Osteoblast (primary cell): Measurements from ENCODE around the gene SLC24A3. TPM values are rescaled to one million over a fixed set of nuclear protein-coding genes. Genes with fewer than 3 reads are reported as not detected.

Experiments
- DNase-seq: peaks from one replicate; pipeline ENCODE4 v3.0.0; 2011; ENCODE audit warnings: low spot score, mixed read lengths; ENCODE audit not compliant: insufficient read length; ENCODE audit errors: missing footprints
- H2AFZ ChIP-seq: 2 replicates; pipeline ENCODE4 v1.6.0; 2011; ENCODE audit warnings: mild to moderate bottlenecking, low read length
- H3K27ac ChIP-seq: 2 replicates; pipeline ENCODE4 v1.5.1; 2011; ENCODE audit warnings: mild to moderate bottlenecking, low read depth, low read length, moderate library complexity
- H3K27me3 ChIP-seq: 2 replicates; pipeline ENCODE4 v1.6.0; 2012; ENCODE audit warnings: mild to moderate bottlenecking, control low read depth, inconsistent platforms, low read length, moderate library complexity; ENCODE audit not compliant: insufficient read depth
- H3K36me3 ChIP-seq: 2 replicates; pipeline ENCODE4 v1.5.1; 2011; ENCODE audit warnings: mild to moderate bottlenecking, low read length, control low read depth, moderate library complexity; ENCODE audit not compliant: insufficient read depth
- H3K4me1 ChIP-seq: 2 replicates; pipeline ENCODE4 v1.5.1; 2011; ENCODE audit warnings: mild to moderate bottlenecking, low read length, control low read depth, moderate library complexity; ENCODE audit not compliant: insufficient read depth
- H3K4me2 ChIP-seq: 2 replicates; pipeline ENCODE4 v1.6.0; 2011; ENCODE audit warnings: mild to moderate bottlenecking, low read length; ENCODE audit not compliant: insufficient read depth
- H3K4me3 ChIP-seq: fragments of 200-600 bp; sonication (generic); 3 replicates; pipeline ENCODE4 v1.5.1; 2012; ENCODE audit warnings: mild to moderate bottlenecking, low read length, inconsistent platforms; ENCODE audit not compliant: insufficient read depth
- H3K79me2 ChIP-seq: 2 replicates; pipeline ENCODE4 v1.6.0; 2012; ENCODE audit warnings: mild to moderate bottlenecking, low read length, control low read depth, inconsistent platforms; ENCODE audit not compliant: insufficient read depth
- H3K9me3 ChIP-seq: 2 replicates; pipeline ENCODE4 v1.5.1; 2011; ENCODE audit warnings: low read depth, low read length, control low read depth
- H4K20me1 ChIP-seq: 2 replicates; pipeline ENCODE4 v1.6.0; 2012; ENCODE audit warnings: mild to moderate bottlenecking, low read length, control low read depth; ENCODE audit not compliant: insufficient read depth
- total RNA-seq: library from RNA; depleted of rRNA; stranded (reverse); fragments of >200 nt; gene quantifications from 2 replicates; pipeline ENCODE4 v1.2.3, GENCODE V29; 2012
- TF ChIP-seq, protein P1 (sequence below): IDR thresholded peaks from 2 replicates; pipeline ENCODE4 v1.5.1; 2011; ENCODE audit warnings: mild to moderate bottlenecking, low read depth, low read length, moderate library complexity; ENCODE audit errors: extremely low read depth

The SLC24A3 gene
- total RNA-seq, 1 donor, result 1.1 TPM

- Histone ChIP-seq H3K4me1 (peaks cover 9% of the 10 kb centered on the region), H3K79me2 (no peaks in the 10 kb centered on the region), H3K27me3 (peaks cover 11% of the 10 kb centered on the region), H3K27ac (no peak overlapping the region), H4K20me1 (no peaks in the 10 kb centered on the region), H3K9me3 (no peaks in the 10 kb centered on the region), H3K4me2 (no peak overlapping the region), H3K4me3 (no peak overlapping the region), H3K36me3 (no peaks in the 10 kb centered on the region), H2AFZ (no peak overlapping the region)
- no peak for DNase-seq
- TF ChIP-seq, protein P1, sequence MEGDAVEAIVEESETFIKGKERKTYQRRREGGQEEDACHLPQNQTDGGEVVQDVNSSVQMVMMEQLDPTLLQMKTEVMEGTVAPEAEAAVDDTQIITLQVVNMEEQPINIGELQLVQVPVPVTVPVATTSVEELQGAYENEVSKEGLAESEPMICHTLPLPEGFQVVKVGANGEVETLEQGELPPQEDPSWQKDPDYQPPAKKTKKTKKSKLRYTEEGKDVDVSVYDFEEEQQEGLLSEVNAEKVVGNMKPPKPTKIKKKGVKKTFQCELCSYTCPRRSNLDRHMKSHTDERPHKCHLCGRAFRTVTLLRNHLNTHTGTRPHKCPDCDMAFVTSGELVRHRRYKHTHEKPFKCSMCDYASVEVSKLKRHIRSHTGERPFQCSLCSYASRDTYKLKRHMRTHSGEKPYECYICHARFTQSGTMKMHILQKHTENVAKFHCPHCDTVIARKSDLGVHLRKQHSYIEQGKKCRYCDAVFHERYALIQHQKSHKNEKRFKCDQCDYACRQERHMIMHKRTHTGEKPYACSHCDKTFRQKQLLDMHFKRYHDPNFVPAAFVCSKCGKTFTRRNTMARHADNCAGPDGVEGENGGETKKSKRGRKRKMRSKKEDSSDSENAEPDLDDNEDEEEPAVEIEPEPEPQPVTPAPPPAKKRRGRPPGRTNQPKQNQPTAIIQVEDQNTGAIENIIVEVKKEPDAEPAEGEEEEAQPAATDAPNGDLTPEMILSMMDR, result no peak
These were observed 500.3 kb downstream of the SLC24A3 start for GRCh38 chr20:19712721-19713260.

DNA sequence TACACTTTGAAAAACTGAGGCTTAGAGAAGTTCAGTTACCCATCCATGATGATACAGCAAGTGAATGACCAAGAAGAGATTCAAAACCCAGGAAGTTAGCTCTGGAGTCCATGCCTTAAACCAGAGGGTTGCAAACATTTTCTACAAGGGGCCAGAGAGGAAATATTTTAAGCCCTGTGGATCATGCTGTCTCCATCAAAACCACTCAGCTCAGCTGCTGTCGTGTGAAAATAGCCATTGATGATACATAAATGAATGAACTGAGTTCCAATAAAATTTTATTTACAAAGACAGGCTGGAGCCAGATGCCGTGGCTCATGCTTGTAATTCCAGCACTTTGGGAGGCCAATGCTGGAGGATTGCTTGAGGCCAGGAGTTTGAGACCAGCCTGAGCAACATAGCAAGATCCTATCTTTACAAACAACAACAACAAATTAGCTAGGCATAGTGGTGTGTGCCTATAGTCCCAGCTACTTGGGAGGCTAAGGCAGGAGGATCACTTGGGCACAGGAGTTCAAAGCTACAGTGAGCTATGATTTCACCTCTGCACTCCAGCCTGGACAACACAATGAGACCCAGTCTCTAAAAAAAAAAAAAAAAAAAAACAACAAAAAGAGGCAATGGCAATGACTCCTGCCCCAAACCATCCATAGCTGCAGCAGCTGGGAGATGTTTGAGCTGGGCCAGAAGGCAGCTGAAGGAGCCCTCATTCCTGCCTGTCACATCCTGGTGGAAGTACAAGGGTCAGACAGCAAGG, 501.6 kb downstream of the SLC24A3 start:
- H2AFZ ChIP-seq, result no peak overlapping the region
- H3K36me3 ChIP-seq, result no peaks in the 10 kb centered on the region
- no peak overlapping the region for H3K4me3 ChIP-seq
- DNase-seq, result no peak
- no peaks in the 10 kb centered on the region for H4K20me1 ChIP-seq
- no peak overlapping the region for H3K27ac ChIP-seq
- H3K4me2 ChIP-seq, result no peak overlapping the region
- TF ChIP-seq, protein P1, result no peak
- H3K79me2 ChIP-seq, result no peaks in the 10 kb centered on the region
- peaks cover 2% of the 10 kb centered on the region for H3K27me3 ChIP-seq
- H3K4me1 ChIP-seq, result peaks cover 9% of the 10 kb centered on the region
- H3K9me3 ChIP-seq, result no peaks in the 10 kb centered on the region

DNA sequence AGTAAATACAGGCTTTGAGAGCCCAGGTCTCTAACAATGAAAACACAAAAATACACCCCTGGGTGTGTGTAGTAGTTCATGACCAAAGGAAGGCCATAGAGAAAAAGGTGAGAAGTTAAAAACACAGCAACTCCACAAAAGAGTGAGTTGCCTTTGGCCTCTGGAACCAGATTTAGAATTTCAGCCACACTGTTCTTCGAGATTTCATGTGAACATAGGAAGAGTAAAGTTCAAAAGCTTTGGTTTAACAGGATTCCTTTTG, 502.1 kb downstream of the SLC24A3 start:
- Histone ChIP-seq H3K4me2 (no peak overlapping the region), H3K27me3 (no peaks in the 10 kb centered on the region), H2AFZ (no peak overlapping the region)

GRCh38 chr20:19715986-19716385, 503.5 kb downstream of the SLC24A3 start:
- Histone ChIP-seq H2AFZ (no peak overlapping the region), H3K27me3 (no peaks in the 10 kb centered on the region), H3K36me3 (no peaks in the 10 kb centered on the region), H3K27ac (no peak overlapping the region), H3K4me2 (no peak overlapping the region), H3K9me3 (no peaks in the 10 kb centered on the region), H3K79me2 (no peaks in the 10 kb centered on the region), H4K20me1 (no peaks in the 10 kb centered on the region), H3K4me1 (no peaks in the 10 kb centered on the region), H3K4me3 (no peak overlapping the region)
- TF ChIP-seq, protein P1, result no peak
- DNase-seq, result no peak

More for the DNA sequence above, 502.1 kb downstream of the SLC24A3 start:
- Histone ChIP-seq H3K9me3 (no peaks in the 10 kb centered on the region), H3K36me3 (no peaks in the 10 kb centered on the region), H3K27ac (no peak overlapping the region), H3K79me2 (no peaks in the 10 kb centered on the region), H3K4me1 (peaks cover 9% of the 10 kb centered on the region), H4K20me1 (no peaks in the 10 kb centered on the region), H3K4me3 (no peak overlapping the region)
- no peak for DNase-seq
- TF ChIP-seq, protein P1, result no peak
